TTC549 (cell line): ENCODE results near the gene CD55.

ENCODE experiments used
- FAIRE-seq: peaks from 2 replicates; lab custom pipeline; 2012; peaks lifted over from hg19 to GRCh38; lab: Jason Lieb, UNC

The CD55 gene

GRCh38 chr1:207330011-207330710 lies 8.7 kb downstream of the CD55 start:
- no peak for FAIRE-seq

GRCh38 chr1:207331354-207332313 lies 10.2 kb downstream of the CD55 start:
- peak; percentile 60 for FAIRE-seq

DNA sequence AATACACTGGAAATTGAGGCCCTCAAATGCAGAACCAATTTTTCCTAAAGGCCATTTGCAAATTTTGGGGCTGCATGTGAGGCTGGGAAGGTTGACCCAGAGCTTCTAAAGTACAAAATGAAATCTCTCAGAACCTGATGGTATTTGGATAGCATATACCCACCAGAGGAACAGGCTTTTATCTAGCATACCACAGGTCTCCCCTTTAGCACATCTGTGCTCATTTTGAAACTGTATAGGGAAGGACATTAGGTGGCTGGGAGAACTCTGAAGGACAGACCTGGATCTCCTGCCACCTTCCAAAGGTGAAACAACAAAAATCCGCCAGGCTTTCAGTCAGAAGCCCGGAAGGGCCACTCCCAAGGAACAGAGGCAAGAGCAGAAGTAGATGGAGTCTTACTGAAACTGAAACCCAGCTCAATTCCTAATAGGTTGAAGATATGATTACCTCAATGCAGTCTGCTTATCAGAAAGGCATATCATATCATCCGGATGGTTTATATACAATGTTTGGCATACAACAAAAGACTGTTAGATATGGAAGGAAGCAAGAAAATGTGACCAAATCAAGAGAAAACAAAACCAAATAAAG lies 11.6 kb downstream of the CD55 start:
- no peak for FAIRE-seq

- no peak for FAIRE-seq
Observed at GRCh38 chr1:207333620-207334019, 12.1 kb downstream of the CD55 start.

DNA sequence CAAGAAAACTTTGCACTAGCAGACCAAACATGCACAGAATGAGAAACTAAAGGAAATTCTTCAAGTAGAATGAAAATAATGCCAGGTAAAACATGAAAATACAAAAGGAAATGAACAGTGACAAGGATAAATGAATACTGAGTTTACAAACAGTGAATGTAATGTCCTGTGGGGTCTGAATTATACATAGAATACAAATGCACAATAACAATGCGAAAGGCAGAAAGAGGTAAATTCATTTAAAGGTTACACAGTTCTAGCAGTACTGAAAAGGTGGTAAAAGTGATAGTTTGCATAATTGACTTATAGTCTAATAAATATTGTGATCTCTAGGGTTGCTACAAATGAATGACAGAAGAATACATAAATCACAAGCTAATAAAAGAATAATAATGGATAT lies 12.9 kb downstream of the CD55 start:
- no peak for FAIRE-seq

GRCh38 chr1:207335138-207335537 lies 13.7 kb downstream of the CD55 start:
- no peak for FAIRE-seq

GRCh38 chr1:207335695-207336363 lies 14.4 kb downstream of the CD55 start:
- no peak for FAIRE-seq

DNA sequence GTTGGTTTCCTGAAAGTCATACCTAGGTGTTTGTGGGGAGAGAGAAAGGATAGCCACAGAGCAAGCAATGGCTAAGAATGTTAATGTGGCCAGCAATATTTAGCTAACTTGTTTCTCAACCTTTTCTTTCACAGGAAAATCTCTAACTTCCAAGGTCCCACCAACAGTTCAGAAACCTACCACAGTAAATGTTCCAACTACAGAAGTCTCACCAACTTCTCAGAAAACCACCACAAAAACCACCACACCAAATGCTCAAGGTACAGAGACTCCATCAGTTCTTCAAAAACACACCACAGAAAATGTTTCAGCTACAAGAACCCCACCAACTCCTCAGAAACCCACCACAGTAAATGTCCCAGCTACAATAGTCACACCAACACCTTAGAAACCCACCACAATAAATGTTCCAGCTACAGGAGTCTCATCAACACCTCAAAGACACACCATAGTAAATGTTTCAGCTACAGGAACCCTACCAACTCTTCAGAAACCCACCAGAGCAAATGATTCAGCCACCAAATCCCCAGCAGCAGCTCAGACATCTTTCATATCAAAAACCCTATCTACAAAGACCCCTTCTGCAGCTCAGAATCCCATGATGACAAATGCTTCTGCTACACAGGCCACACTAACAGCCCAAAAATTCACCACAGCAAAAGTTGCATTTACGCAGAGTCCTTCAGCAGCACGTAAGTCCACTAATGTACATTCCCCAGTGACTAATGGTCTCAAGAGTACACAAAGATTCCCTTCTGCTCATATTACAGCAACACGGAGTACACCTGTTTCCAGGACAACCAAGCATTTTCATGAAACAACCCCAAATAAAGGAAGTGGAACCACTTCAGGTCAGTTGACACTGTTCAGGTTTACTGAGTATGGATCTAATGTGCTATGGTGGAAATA lies 15.3 kb downstream of the CD55 start:
- no peak for FAIRE-seq

GRCh38 chr1:207342332-207342731 lies 20.9 kb downstream of the CD55 start:
- no peak for FAIRE-seq

- FAIRE-seq = no peak
Observed at GRCh38 chr1:207343675-207344074, 22.2 kb downstream of the CD55 start.

DNA sequence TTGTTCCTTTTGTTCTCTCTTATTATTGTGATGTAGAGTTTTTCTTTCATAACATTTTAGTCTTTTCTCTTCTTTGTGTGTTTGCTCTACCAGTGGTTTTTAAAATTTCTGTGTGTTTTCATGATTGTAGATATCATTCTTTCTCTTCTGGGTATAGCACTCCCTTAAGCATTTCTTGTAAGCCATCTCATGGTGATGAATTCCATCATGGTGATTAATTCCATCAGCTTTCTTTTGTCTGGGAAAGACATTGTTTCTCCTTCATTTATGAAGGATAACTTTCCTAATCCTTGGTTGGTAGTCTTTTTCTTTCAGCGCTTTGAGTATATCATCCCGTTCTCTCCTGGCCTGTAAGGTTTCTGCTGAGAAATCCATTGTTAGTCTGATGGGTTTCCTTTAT lies 22.7 kb downstream of the CD55 start:
- FAIRE-seq = no peak

DNA sequence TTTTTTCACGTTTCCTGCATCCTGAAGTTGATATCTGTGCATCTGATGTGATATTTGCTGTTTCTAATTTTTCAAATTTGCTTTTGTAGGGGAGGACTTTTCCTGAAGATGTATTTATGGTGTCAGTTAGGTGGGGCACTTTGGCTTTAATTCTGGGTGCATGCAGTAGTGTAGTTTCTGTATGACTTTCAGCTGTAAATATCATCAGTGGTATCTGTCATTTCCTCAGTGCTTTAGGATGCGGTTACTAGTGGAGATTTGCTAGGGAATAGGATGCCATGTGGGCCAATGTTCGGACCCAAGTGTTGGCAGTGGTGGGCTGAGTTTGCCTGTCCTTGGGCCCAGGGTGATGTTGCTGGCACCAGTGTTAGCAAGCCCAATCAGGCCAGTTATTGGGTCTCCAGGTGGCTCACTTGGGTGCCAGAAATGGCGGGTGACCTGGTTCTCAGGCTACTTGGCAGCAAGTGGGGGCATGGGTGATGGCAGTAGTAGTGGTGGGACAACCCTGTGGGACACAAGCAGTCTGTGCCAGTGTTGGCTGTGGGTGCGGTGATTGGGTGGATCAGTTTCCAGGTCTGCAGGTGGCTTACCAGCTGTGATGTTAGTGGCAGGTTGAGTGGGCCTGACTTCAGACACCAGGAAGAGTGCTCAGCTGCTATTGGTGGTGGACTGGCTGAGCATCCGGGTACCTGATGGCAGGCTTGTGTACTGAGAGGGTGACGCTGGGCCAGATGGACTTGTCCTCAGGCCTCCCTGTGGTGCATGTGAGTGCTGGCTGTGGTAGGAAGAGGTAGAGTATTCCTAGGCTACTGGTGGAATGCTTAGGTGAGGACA lies 24.4 kb downstream of the CD55 start:
- no peak for FAIRE-seq

GRCh38 chr1:207346513-207346912 lies 25.0 kb downstream of the CD55 start:
- FAIRE-seq = no peak

DNA sequence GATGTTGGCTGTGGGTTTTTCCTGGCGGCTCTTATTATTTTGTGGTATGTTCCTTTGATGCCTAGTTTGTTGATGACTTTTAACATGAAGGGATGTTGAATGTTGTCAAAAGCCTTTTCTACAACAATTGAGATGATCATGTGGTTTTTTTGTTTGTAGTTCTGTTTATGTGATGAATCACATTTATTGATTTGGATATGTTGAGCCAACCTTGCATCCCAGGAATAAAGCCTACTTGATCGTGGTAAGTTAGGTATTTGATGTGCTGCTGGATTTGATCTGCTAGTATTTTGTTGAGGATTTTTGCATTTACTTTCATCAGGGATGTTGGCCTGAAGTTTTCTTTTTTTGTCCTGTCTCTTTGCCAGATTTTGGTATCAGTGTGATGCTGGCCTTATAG lies 28.5 kb downstream of the CD55 start:
- FAIRE-seq = no peak

DNA sequence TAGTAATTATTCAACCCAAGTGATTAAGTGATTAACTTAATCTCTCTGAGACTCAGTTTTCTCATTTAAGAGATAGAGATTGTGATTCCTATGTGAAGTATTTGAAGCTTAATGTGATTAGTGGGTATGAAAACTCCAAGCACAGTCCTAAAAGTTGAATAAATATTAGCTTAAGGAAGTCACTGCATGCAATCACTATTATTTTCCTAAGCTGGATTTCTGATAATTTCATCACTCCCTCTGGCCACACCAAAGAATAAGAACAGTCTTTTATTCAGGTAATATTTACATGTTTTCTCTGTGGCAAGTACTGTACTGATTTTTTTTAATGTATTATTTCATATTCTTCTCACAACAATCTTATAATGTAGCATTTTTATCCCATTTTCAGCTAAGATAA lies 31.1 kb downstream of the CD55 start:
- FAIRE-seq = no peak

DNA sequence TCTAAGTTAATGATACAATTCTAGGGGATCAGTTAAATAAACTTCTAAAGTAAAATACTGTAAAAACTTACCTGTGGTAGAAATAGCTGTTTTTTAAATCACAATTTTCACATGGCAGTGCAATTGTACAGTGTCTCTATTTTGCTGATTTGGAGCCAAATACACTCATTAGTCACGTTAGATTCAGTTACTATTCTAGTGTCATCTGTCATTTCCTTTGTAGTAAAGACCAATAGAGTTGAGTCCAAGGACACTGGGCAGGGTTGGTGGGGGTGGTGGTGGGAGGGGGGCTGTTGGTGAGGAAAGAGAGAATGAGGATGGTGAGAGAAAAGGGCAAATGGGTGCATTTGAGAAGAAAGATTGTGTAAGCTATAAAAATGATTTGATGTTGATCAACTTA lies 33.6 kb downstream of the CD55 start:
- FAIRE-seq = no peak

GRCh38 chr1:207355513-207356295 lies 34.2 kb downstream of the CD55 start:
- FAIRE-seq = no peak

GRCh38 chr1:207361029-207361428 lies 39.6 kb downstream of the CD55 start:
- FAIRE-seq = no peak

DNA sequence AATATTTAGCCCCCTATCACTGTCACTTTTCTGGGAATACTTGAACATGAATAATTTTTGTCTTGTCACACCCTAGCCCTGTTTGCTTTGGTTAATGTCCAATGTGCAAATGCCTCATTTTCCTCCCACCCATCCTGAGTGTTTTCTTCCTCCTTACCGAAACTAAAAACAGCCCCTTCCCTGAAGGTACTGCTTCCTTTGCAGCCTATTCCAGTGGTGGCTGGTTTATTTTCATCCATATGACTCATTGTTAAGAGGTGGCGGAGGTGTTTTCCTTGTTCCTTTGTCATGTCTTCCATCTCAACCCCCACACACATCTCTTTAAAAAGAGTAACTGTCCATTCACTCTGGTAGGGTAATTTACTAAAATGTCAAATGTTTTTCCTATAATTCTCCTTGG lies 40.4 kb downstream of the CD55 start:
- no peak for FAIRE-seq
